H1 (cell line): ENCODE measurements around the gene RNF10. TPM values are rescaled to one million over a fixed set of nuclear protein-coding genes. Genes with fewer than 3 reads are reported as not detected.

Source experiments
- BRCA1 ChIP-seq: IDR thresholded peaks from 2 replicates; pipeline ENCODE4 v1.6.1; 2012; ENCODE audit warnings: low read depth, low read length, improper control_type of control experiment
- CHD1 ChIP-seq: IDR thresholded peaks from 2 replicates; pipeline ENCODE4 v1.6.1; 2012; ENCODE audit warnings: low read depth, low read length, improper control_type of control experiment
- EGR1 ChIP-seq: IDR thresholded peaks from 2 replicates; pipeline ENCODE4 v1.6.1; 2011; ENCODE audit warnings: low read depth, low read length, borderline replicate concordance
- KDM1A ChIP-seq: fragments of 200-600, 300-600 bp; sonication (generic); IDR thresholded peaks from 2 replicates; pipeline ENCODE4 v1.7.1; 2016; ENCODE audit warnings: mild to moderate bottlenecking, low read length, borderline replicate concordance
- NANOG ChIP-seq: IDR thresholded peaks from 2 replicates; pipeline ENCODE4 v1.6.1; 2011; ENCODE audit warnings: low read length, low read depth, mild to moderate bottlenecking, inconsistent platforms; ENCODE audit not compliant: insufficient read depth, poor library complexity, severe bottlenecking
- NRF1 ChIP-seq: IDR thresholded peaks from 2 replicates; pipeline ENCODE4 v1.6.1; 2011; ENCODE audit warnings: mild to moderate bottlenecking, low read depth, low read length, improper control_type of control experiment
- RFX5 ChIP-seq: IDR thresholded peaks from 2 replicates; pipeline ENCODE4 v1.6.1; 2011; ENCODE audit warnings: low read depth, low read length, improper control_type of control experiment, borderline replicate concordance
- SIRT6 ChIP-seq: IDR thresholded peaks from one replicate; pipeline ENCODE4 v1.7.1; 2012; ENCODE audit warnings: low read length, inconsistent platforms
- SP1 ChIP-seq: IDR thresholded peaks from 2 replicates; pipeline ENCODE4 v1.6.1; 2011; ENCODE audit warnings: low read depth, low read length
- SRF ChIP-seq: IDR thresholded peaks from 2 replicates; pipeline ENCODE4 v1.6.1; 2011; ENCODE audit warnings: mild to moderate bottlenecking, low read depth, low read length, moderate library complexity
- TBP ChIP-seq: IDR thresholded peaks from 2 replicates; pipeline ENCODE4 v1.6.1; 2011; ENCODE audit warnings: low read depth, low read length, improper control_type of control experiment
- TCF12 ChIP-seq: IDR thresholded peaks from 2 replicates; pipeline ENCODE4 v1.6.1; 2011; ENCODE audit warnings: low read depth, mild to moderate bottlenecking, low read length
- TEAD4 ChIP-seq: IDR thresholded peaks from 2 replicates; pipeline ENCODE4 v1.6.1; 2012; ENCODE audit warnings: low read depth, low read length, inconsistent platforms, mixed read lengths
- polyA plus RNA-seq, 7 experiments: library from polyadenylated mRNA; depleted of rRNA in 3 of 7; stranded (reverse) in 5 of 7; unstranded in 2 of 7; fragments of >200 nt in 5 of 7; fragments of 200-250 nt in 2 of 7; gene quantifications; 1 replicate in 5 of 7; 2 replicates in 1 of 7; 4 replicates in 1 of 7; pipeline versions ENCODE4 v1.2.1 to v1.2.3, GENCODE V29; 2011 to 2013; ENCODE audit warnings: missing spikeins in 2 of 7, mixed read lengths in 2 of 7
- total RNA-seq: library from RNA; stranded (reverse); fragmentation: NEBNext Ultra II Directional; extraction: Animal tissue kit (Norgen Biotek cat#: 25700); gene quantifications from 2 replicates; pipeline ENCODE4 v1.2.1, GENCODE V29; 2021
- TF ChIP-seq, protein P1 (sequence below): fragments of 300-600 bp; sonication (generic); IDR thresholded peaks from 2 replicates; pipeline ENCODE4 v1.7.1; 2012; ENCODE audit warnings: low read length, moderate library complexity, mild to moderate bottlenecking, inconsistent platforms; ENCODE audit not compliant: insufficient replicate concordance

RNF10 gene
- total and polyA plus RNA-seq, 2 of the 8 experiments (the other 6 are each of a cell fraction or from before 2014, with no cell fraction given) = 71.6 to 171 TPM

- TF ChIP-seq, protein P1, sequence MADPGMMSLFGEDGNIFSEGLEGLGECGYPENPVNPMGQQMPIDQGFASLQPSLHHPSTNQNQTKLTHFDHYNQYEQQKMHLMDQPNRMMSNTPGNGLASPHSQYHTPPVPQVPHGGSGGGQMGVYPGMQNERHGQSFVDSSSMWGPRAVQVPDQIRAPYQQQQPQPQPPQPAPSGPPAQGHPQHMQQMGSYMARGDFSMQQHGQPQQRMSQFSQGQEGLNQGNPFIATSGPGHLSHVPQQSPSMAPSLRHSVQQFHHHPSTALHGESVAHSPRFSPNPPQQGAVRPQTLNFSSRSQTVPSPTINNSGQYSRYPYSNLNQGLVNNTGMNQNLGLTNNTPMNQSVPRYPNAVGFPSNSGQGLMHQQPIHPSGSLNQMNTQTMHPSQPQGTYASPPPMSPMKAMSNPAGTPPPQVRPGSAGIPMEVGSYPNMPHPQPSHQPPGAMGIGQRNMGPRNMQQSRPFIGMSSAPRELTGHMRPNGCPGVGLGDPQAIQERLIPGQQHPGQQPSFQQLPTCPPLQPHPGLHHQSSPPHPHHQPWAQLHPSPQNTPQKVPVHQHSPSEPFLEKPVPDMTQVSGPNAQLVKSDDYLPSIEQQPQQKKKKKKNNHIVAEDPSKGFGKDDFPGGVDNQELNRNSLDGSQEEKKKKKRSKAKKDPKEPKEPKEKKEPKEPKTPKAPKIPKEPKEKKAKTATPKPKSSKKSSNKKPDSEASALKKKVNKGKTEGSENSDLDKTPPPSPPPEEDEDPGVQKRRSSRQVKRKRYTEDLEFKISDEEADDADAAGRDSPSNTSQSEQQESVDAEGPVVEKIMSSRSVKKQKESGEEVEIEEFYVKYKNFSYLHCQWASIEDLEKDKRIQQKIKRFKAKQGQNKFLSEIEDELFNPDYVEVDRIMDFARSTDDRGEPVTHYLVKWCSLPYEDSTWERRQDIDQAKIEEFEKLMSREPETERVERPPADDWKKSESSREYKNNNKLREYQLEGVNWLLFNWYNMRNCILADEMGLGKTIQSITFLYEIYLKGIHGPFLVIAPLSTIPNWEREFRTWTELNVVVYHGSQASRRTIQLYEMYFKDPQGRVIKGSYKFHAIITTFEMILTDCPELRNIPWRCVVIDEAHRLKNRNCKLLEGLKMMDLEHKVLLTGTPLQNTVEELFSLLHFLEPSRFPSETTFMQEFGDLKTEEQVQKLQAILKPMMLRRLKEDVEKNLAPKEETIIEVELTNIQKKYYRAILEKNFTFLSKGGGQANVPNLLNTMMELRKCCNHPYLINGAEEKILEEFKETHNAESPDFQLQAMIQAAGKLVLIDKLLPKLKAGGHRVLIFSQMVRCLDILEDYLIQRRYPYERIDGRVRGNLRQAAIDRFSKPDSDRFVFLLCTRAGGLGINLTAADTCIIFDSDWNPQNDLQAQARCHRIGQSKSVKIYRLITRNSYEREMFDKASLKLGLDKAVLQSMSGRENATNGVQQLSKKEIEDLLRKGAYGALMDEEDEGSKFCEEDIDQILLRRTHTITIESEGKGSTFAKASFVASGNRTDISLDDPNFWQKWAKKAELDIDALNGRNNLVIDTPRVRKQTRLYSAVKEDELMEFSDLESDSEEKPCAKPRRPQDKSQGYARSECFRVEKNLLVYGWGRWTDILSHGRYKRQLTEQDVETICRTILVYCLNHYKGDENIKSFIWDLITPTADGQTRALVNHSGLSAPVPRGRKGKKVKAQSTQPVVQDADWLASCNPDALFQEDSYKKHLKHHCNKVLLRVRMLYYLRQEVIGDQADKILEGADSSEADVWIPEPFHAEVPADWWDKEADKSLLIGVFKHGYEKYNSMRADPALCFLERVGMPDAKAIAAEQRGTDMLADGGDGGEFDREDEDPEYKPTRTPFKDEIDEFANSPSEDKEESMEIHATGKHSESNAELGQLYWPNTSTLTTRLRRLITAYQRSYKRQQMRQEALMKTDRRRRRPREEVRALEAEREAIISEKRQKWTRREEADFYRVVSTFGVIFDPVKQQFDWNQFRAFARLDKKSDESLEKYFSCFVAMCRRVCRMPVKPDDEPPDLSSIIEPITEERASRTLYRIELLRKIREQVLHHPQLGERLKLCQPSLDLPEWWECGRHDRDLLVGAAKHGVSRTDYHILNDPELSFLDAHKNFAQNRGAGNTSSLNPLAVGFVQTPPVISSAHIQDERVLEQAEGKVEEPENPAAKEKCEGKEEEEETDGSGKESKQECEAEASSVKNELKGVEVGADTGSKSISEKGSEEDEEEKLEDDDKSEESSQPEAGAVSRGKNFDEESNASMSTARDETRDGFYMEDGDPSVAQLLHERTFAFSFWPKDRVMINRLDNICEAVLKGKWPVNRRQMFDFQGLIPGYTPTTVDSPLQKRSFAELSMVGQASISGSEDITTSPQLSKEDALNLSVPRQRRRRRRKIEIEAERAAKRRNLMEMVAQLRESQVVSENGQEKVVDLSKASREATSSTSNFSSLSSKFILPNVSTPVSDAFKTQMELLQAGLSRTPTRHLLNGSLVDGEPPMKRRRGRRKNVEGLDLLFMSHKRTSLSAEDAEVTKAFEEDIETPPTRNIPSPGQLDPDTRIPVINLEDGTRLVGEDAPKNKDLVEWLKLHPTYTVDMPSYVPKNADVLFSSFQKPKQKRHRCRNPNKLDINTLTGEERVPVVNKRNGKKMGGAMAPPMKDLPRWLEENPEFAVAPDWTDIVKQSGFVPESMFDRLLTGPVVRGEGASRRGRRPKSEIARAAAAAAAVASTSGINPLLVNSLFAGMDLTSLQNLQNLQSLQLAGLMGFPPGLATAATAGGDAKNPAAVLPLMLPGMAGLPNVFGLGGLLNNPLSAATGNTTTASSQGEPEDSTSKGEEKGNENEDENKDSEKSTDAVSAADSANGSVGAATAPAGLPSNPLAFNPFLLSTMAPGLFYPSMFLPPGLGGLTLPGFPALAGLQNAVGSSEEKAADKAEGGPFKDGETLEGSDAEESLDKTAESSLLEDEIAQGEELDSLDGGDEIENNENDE = no peak
- TF ChIP-seq KDM1A = no peak
- TF ChIP-seq RFX5 = no peak
- TF ChIP-seq NANOG = no peak
- no peak for TF ChIP-seq BRCA1
- no peak for TF ChIP-seq TBP
- TF ChIP-seq EGR1 = no peak
- TF ChIP-seq NRF1 = no peak
- TF ChIP-seq CHD1 = no peak
- TF ChIP-seq SIRT6 = no peak
- TF ChIP-seq TEAD4 = no peak
- TF ChIP-seq SP1 = no peak
- no peak for TF ChIP-seq TCF12
- TF ChIP-seq SRF = no peak
Measured at GRCh38 chr12:120515496-120515895, 18.7 kb upstream of the RNF10 start (continued).
